Hepatocyte (in vitro differentiated cells): ENCODE measurements around the gene VAC14.

Experiments used
- CTCF ChIP-seq: fragments of 200-600 bp; sonication (generic); IDR thresholded peaks from 2 replicates; pipeline ENCODE4 v1.5.1; 2016; ENCODE audit warnings: antibody characterized with exemption, mild to moderate bottlenecking; ENCODE audit not compliant: poor library complexity
- EZH2 ChIP-seq: fragments of 200-600 bp; sonication (generic); IDR thresholded peaks from 2 replicates; pipeline ENCODE4 v1.6.1; 2016; ENCODE audit warnings: antibody characterized with exemption, mild to moderate bottlenecking, borderline replicate concordance
- EZH2phosphoT487 ChIP-seq: fragments of 200-600 bp; sonication (generic); IDR thresholded peaks from one replicate; pipeline ENCODE4 v1.6.1; 2018; ENCODE audit warnings: antibody characterized with exemption, mild to moderate bottlenecking, low read depth, moderate library complexity; ENCODE audit not compliant: unreplicated experiment, severe bottlenecking

GRCh38 chr16:70746708-70747424 is 54.1 kb downstream of the VAC14 start:
- TF ChIP-seq CTCF (no peak), EZH2phosphoT487 (no peak), EZH2 (no peak)
